Measurements from ENCODE around the gene THBD.

Gene THBD

GRCh38 chr20:23049201-23050075 is at the start of gene THBD:
THBD (minus strand) TSS chr20:23049672; CDS start chr20:23049504, 168 bp downstream.
- DNase-seq: no peak

GRCh38 chr20:23097636-23098580 is 48.4 kb upstream of the THBD start:
- no peak for DNase-seq

- no peak for DNase-seq
Measured at GRCh38 chr20:23096986-23097520, 47.6 kb upstream of the THBD start.

GRCh38 chr20:23096097-23096496 is 46.6 kb upstream of the THBD start:
- no peak for DNase-seq

- DNase-seq: no peak
Measured at GRCh38 chr20:23095499-23095898, 46.0 kb upstream of the THBD start.

- no peak for DNase-seq
Measured at GRCh38 chr20:23094927-23095326, 45.5 kb upstream of the THBD start.

GRCh38 chr20:23094213-23094896 is 44.9 kb upstream of the THBD start:
- DNase-seq: no peak

GRCh38 chr20:23093613-23094012 is 44.1 kb upstream of the THBD start:
- no peak for DNase-seq

- DNase-seq: no peak
Measured at GRCh38 chr20:23092861-23093495, 43.5 kb upstream of the THBD start.

- no peak for DNase-seq
Measured at GRCh38 chr20:23092384-23092756, 42.9 kb upstream of the THBD start.

- DNase-seq: no peak
Measured at GRCh38 chr20:23091721-23092383, 42.4 kb upstream of the THBD start.

GRCh38 chr20:23090878-23091277 is 41.4 kb upstream of the THBD start:
- DNase-seq: no peak

GRCh38 chr20:23090147-23090546 is 40.7 kb upstream of the THBD start:
- DNase-seq: no peak

GRCh38 chr20:23088866-23089265 is 39.4 kb upstream of the THBD start:
- DNase-seq: no peak

GRCh38 chr20:23087587-23088251 is 38.2 kb upstream of the THBD start:
- DNase-seq: no peak

GRCh38 chr20:23086931-23087411 is 37.5 kb upstream of the THBD start:
- no peak for DNase-seq

GRCh38 chr20:23086056-23086566 is 36.6 kb upstream of the THBD start, which contains the start of gene CD93:
CD93 (minus strand) TSS chr20:23086324; CDS start chr20:23086192, 132 bp downstream.
- DNase-seq: no peak

GRCh38 chr20:23085436-23086055 is 36.1 kb upstream of the THBD start:
- DNase-seq: no peak

GRCh38 chr20:23084845-23085365 is 35.4 kb upstream of the THBD start:
- no peak for DNase-seq

- DNase-seq: no peak
Measured at GRCh38 chr20:23084282-23084844, 34.9 kb upstream of the THBD start.
